ENCODE data around the gene PTPN1. TPM values are rescaled to one million over a fixed set of nuclear protein-coding genes. Genes with fewer than 3 reads are reported as not detected.

Gene PTPN1
- total and polyA plus RNA-seq, 2 of the 13 experiments (the other 11 are each of a cell fraction or from before 2014, with no cell fraction given), result 17.7 to 37.2 TPM

DNA sequence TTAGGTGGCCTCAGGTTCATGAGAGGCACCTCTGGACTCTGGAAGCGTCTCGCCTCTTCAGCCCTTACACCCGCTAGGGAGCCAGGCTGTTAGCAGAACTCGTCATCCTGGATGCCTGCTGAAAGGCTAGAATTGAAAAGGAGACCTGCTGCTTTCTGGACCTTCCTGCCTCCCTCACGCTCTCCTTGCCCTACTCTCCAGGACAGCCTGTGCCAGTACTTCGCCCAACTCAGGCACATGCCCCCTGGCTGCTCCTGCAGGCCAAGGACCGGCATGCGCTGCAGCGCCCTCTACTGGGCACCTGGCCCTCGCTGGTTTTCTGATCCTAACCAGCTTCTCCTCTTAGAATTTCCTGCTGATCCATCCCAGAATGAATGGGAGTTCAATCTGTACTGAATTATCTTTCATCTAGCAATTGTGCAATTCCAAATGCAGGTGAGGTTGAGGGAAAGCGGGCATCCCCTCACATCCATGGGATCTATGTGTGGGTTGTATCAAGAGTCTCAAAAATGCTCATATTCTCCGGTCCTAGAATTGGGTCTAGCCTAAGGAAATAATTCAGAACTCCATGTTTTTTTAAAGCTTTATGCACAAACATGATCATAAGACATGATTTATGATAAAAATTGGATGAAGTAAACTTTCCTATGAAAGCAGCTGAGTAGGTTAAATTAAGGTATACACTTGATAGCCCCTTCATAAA is 78.0 kb downstream of the PTPN1 start (continued):
- TF ChIP-seq, protein P1, sequence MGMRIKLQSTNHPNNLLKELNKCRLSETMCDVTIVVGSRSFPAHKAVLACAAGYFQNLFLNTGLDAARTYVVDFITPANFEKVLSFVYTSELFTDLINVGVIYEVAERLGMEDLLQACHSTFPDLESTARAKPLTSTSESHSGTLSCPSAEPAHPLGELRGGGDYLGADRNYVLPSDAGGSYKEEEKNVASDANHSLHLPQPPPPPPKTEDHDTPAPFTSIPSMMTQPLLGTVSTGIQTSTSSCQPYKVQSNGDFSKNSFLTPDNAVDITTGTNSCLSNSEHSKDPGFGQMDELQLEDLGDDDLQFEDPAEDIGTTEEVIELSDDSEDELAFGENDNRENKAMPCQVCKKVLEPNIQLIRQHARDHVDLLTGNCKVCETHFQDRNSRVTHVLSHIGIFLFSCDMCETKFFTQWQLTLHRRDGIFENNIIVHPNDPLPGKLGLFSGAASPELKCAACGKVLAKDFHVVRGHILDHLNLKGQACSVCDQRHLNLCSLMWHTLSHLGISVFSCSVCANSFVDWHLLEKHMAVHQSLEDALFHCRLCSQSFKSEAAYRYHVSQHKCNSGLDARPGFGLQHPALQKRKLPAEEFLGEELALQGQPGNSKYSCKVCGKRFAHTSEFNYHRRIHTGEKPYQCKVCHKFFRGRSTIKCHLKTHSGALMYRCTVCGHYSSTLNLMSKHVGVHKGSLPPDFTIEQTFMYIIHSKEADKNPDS (CRISPR knock-in tag; IDR thresholded peaks at IDR 0.05), result no peak
- TF ChIP-seq CEBPG (CRISPR knock-in tag; IDR thresholded peaks at IDR 0.05) (no peak; the same call in 1 of the 2 replicates), ZNF556 (CRISPR knock-in tag; IDR thresholded peaks at IDR 0.05; ENCODE audit: borderline replicate concordance) (0 out of 2 replicates have a peak, but pooled peaks have one; percentile 14), ELF3 (CRISPR knock-in tag; IDR thresholded peaks at IDR 0.05) (0 out of 2 replicates have a peak, but pooled peaks have one; percentile 44), SNAI1 (CRISPR knock-in tag; IDR thresholded peaks at IDR 0.05; ENCODE audit: borderline replicate concordance) (no peak), HNRNPUL1 (IDR thresholded peaks at IDR 0.05; ENCODE audit: low read depth, low read length) (no peak), CHD2 (IDR thresholded peaks at IDR 0.05; ENCODE audit: low read depth, low read length) (no peak), TEAD3 (CRISPR knock-in tag; optimal IDR thresholded peaks at IDR 0.05; ENCODE audit: borderline replicate concordance) (peak; percentile 87), ATF7-NPFF (CRISPR knock-in tag; IDR thresholded peaks at IDR 0.05; ENCODE audit: low read depth) (no peak), IRX3 (CRISPR knock-in tag; IDR thresholded peaks at IDR 0.05; ENCODE audit: borderline replicate concordance, low read depth) (no peak)
- TF ChIP-seq, protein P2, sequence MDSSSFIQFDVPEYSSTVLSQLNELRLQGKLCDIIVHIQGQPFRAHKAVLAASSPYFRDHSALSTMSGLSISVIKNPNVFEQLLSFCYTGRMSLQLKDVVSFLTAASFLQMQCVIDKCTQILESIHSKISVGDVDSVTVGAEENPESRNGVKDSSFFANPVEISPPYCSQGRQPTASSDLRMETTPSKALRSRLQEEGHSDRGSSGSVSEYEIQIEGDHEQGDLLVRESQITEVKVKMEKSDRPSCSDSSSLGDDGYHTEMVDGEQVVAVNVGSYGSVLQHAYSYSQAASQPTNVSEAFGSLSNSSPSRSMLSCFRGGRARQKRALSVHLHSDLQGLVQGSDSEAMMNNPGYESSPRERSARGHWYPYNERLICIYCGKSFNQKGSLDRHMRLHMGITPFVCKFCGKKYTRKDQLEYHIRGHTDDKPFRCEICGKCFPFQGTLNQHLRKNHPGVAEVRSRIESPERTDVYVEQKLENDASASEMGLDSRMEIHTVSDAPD (CRISPR knock-in tag; IDR thresholded peaks at IDR 0.05), result no peak
- TF ChIP-seq, protein P3, sequence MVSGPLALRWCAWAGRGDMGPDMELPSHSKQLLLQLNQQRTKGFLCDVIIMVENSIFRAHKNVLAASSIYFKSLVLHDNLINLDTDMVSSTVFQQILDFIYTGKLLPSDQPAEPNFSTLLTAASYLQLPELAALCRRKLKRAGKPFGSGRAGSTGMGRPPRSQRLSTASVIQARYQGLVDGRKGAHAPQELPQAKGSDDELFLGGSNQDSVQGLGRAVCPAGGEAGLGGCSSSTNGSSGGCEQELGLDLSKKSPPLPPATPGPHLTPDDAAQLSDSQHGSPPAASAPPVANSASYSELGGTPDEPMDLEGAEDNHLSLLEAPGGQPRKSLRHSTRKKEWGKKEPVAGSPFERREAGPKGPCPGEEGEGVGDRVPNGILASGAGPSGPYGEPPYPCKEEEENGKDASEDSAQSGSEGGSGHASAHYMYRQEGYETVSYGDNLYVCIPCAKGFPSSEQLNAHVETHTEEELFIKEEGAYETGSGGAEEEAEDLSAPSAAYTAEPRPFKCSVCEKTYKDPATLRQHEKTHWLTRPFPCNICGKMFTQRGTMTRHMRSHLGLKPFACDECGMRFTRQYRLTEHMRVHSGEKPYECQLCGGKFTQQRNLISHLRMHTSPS (CRISPR knock-in tag; IDR thresholded peaks at IDR 0.05; ENCODE audit: low read depth), result peak; percentile 43; the same call in 1 of the 2 replicates
- TF ChIP-seq, protein P4, sequence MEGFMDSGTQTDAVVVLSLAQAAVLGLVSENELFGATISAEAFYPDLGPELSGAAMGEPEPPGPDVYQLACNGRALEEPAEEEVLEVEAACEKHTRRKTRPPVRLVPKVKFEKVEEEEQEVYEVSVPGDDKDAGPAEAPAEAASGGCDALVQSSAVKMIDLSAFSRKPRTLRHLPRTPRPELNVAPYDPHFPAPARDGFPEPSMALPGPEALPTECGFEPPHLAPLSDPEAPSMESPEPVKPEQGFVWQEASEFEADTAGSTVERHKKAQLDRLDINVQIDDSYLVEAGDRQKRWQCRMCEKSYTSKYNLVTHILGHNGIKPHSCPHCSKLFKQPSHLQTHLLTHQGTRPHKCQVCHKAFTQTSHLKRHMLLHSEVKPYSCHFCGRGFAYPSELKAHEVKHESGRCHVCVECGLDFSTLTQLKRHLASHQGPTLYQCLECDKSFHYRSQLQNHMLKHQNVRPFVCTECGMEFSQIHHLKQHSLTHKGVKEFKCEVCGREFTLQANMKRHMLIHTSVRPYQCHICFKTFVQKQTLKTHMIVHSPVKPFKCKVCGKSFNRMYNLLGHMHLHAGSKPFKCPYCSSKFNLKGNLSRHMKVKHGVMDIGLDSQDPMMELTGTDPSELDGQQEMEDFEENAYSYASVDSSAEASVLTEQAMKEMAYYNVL (CRISPR knock-in tag; IDR thresholded peaks at IDR 0.05; ENCODE audit: borderline replicate concordance), result peak; percentile 46; the same call in 1 of the 2 replicates
- TF ChIP-seq, protein P5, sequence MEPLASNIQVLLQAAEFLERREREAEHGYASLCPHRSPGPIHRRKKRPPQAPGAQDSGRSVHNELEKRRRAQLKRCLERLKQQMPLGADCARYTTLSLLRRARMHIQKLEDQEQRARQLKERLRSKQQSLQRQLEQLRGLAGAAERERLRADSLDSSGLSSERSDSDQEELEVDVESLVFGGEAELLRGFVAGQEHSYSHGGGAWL (CRISPR knock-in tag; IDR thresholded peaks at IDR 0.05), result peak; percentile 41; the same call in 1 of the 2 replicates
- TF ChIP-seq, protein P6, sequence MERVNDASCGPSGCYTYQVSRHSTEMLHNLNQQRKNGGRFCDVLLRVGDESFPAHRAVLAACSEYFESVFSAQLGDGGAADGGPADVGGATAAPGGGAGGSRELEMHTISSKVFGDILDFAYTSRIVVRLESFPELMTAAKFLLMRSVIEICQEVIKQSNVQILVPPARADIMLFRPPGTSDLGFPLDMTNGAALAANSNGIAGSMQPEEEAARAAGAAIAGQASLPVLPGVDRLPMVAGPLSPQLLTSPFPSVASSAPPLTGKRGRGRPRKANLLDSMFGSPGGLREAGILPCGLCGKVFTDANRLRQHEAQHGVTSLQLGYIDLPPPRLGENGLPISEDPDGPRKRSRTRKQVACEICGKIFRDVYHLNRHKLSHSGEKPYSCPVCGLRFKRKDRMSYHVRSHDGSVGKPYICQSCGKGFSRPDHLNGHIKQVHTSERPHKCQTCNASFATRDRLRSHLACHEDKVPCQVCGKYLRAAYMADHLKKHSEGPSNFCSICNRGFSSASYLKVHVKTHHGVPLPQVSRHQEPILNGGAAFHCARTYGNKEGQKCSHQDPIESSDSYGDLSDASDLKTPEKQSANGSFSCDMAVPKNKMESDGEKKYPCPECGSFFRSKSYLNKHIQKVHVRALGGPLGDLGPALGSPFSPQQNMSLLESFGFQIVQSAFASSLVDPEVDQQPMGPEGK (CRISPR knock-in tag; IDR thresholded peaks at IDR 0.05), result peak; percentile 34; the same call in 1 of the 2 replicates
- TF ChIP-seq, protein P7, sequence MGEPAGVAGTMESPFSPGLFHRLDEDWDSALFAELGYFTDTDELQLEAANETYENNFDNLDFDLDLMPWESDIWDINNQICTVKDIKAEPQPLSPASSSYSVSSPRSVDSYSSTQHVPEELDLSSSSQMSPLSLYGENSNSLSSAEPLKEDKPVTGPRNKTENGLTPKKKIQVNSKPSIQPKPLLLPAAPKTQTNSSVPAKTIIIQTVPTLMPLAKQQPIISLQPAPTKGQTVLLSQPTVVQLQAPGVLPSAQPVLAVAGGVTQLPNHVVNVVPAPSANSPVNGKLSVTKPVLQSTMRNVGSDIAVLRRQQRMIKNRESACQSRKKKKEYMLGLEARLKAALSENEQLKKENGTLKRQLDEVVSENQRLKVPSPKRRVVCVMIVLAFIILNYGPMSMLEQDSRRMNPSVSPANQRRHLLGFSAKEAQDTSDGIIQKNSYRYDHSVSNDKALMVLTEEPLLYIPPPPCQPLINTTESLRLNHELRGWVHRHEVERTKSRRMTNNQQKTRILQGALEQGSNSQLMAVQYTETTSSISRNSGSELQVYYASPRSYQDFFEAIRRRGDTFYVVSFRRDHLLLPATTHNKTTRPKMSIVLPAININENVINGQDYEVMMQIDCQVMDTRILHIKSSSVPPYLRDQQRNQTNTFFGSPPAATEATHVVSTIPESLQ (CRISPR knock-in tag; conservative IDR thresholded peaks at IDR 0.05), result no peak
